Progenitor cell of endocrine pancreas (in vitro differentiated cells): ENCODE data around the gene DCAF4. TPM values are rescaled to one million over a fixed set of nuclear protein-coding genes. Genes with fewer than 3 reads are reported as not detected.

Experiments
- DNase-seq: peaks from one replicate; pipeline ENCODE4 v3.0.0; 2021; ENCODE audit warnings: low spot score; ENCODE audit not compliant: unreplicated experiment
- H3K27ac Mint-ChIP-seq: 2 replicates; pipeline ENCODE4 v1.8.0; 2021; ENCODE audit warnings: mild to moderate bottlenecking, moderate library complexity, mixed read lengths
- H3K27me3 Mint-ChIP-seq: 2 replicates; pipeline ENCODE4 v1.8.0; 2021; ENCODE audit warnings: mixed read lengths
- H3K36me3 Mint-ChIP-seq: 2 replicates; pipeline ENCODE4 v1.8.0; 2022; ENCODE audit warnings: mixed read lengths; ENCODE audit not compliant: insufficient read depth
- H3K4me1 Mint-ChIP-seq: 2 replicates; pipeline ENCODE4 v1.8.0; 2021; ENCODE audit warnings: low read depth, mixed read lengths
- H3K4me3 Mint-ChIP-seq: 2 replicates; pipeline ENCODE4 v1.8.0; 2021; ENCODE audit warnings: low read depth, mild to moderate bottlenecking, moderate library complexity, mixed read lengths
- H3K9me3 Mint-ChIP-seq: 2 replicates; pipeline ENCODE4 v1.8.0; 2021; ENCODE audit warnings: low read depth, mixed read lengths
- CTCF ChIP-seq: fragments of 200-600 bp; sonication (generic); IDR thresholded peaks from one replicate; pipeline ENCODE4 v1.5.0; 2021; ENCODE audit warnings: antibody characterized with exemption, mild to moderate bottlenecking; ENCODE audit not compliant: unreplicated experiment
- total RNA-seq: library from RNA; stranded (reverse); gene quantifications from 2 replicates; pipeline ENCODE4 v1.2.1, GENCODE V29; 2021

Gene DCAF4
- total RNA-seq, 1 donor from 2014 or later, result 18.6 TPM

- DNase-seq, result no peak
- H3K4me3 Mint-ChIP-seq, result no peak overlapping the region
- H3K36me3 Mint-ChIP-seq, result peaks cover 39% of the 10 kb centered on the region
- no peaks in the 10 kb centered on the region for H3K9me3 Mint-ChIP-seq
- no peak for TF ChIP-seq CTCF
- H3K27ac Mint-ChIP-seq, result no peak overlapping the region
- H3K4me1 Mint-ChIP-seq, result peaks cover 12% of the 10 kb centered on the region
- no peaks in the 10 kb centered on the region for H3K27me3 Mint-ChIP-seq
Observed at GRCh38 chr14:72980863-72981262, 54.6 kb downstream of the DCAF4 start.

GRCh38 chr14:72982146-72982708, 56.0 kb downstream of the DCAF4 start:
- no peak for TF ChIP-seq CTCF
- H3K9me3 Mint-ChIP-seq, result no peaks in the 10 kb centered on the region
- no peak for DNase-seq
- no peaks in the 10 kb centered on the region for H3K27me3 Mint-ChIP-seq
- peaks cover 36% of the 10 kb centered on the region for H3K36me3 Mint-ChIP-seq
- H3K27ac Mint-ChIP-seq, result no peak overlapping the region
- no peak overlapping the region for H3K4me3 Mint-ChIP-seq
- peaks cover 12% of the 10 kb centered on the region for H3K4me1 Mint-ChIP-seq

- Mint-ChIP-seq H3K27ac (no peak overlapping the region), H3K4me1 (peaks cover 9% of the 10 kb centered on the region), H3K9me3 (no peaks in the 10 kb centered on the region), H3K36me3 (peaks cover 28% of the 10 kb centered on the region), H3K27me3 (no peaks in the 10 kb centered on the region), H3K4me3 (no peak overlapping the region)
- TF ChIP-seq CTCF, result no peak
- no peak for DNase-seq
Observed at GRCh38 chr14:72986214-72986613, 60.0 kb downstream of the DCAF4 start.

- TF ChIP-seq CTCF, result no peak
- no peak for DNase-seq
- peaks cover 7% of the 10 kb centered on the region for H3K4me1 Mint-ChIP-seq
- H3K4me3 Mint-ChIP-seq, result no peak overlapping the region
- H3K27me3 Mint-ChIP-seq, result no peaks in the 10 kb centered on the region
- H3K36me3 Mint-ChIP-seq, result peaks cover 26% of the 10 kb centered on the region
- H3K9me3 Mint-ChIP-seq, result no peaks in the 10 kb centered on the region
- H3K27ac Mint-ChIP-seq, result no peak overlapping the region
Observed at GRCh38 chr14:72986857-72987256, 60.6 kb downstream of the DCAF4 start.

GRCh38 chr14:72990171-72990570, 63.9 kb downstream of the DCAF4 start:
- no peak overlapping the region for H3K27ac Mint-ChIP-seq
- no peaks in the 10 kb centered on the region for H3K9me3 Mint-ChIP-seq
- no peak overlapping the region for H3K4me3 Mint-ChIP-seq
- TF ChIP-seq CTCF, result no peak
- DNase-seq, result no peak
- H3K36me3 Mint-ChIP-seq, result peaks cover 17% of the 10 kb centered on the region
- H3K4me1 Mint-ChIP-seq, result no peaks in the 10 kb centered on the region
- H3K27me3 Mint-ChIP-seq, result no peaks in the 10 kb centered on the region
